SK-N-SH (cell line): ENCODE measurements around the gene RNF19B. TPM values are rescaled to one million over a fixed set of nuclear protein-coding genes. Genes with fewer than 3 reads are reported as not detected.

Experiments used
- CTCF ChIA-PET: fragments of 300-600, 350-600 bp; formaldehyde crosslinking; extraction: SDS; loops from one replicate; lab custom pipeline; 2021; lab: Yijun Ruan, JAX
- POLR2A ChIA-PET: fragments of 350-600 bp; sonication (Branson Sonifier 250); formaldehyde crosslinking; extraction: SDS; loops from one replicate; lab custom pipeline; 2020; ENCODE audit warnings: antibody characterized with exemption, inconsistent platforms; lab: Yijun Ruan, JAX
- DNase-seq: peaks from one replicate; pipeline ENCODE4 v3.0.0; 2012
- H2AFZ ChIP-seq: fragments of 200-600 bp; sonication (generic); 2 replicates; pipeline ENCODE4 v1.8.1; 2016; ENCODE audit warnings: antibody characterized with exemption, mild to moderate bottlenecking, low read depth
- H3F3A ChIP-seq: fragments of 200-600 bp; sonication (generic); replicated peaks from 2 replicates; pipeline ENCODE3; 2016; ENCODE audit warnings: antibody characterized with exemption, mild to moderate bottlenecking; ENCODE audit not compliant: insufficient read depth
- H3K27ac ChIP-seq, 2 experiments: fragments of 200-500 bp in 1 of 2; fragments of 200-600 bp in 1 of 2; sonication (Bioruptor generic) in 1 of 2; sonication (generic), shearing (Covaris generic) in 1 of 2; 2 replicates each; pipeline versions ENCODE4 v1.5.1 to v1.6.1; 2014 to 2016; ENCODE audit warnings: low read depth in 2 of 2, inconsistent platforms in 1 of 2, low read length in 1 of 2, mild to moderate bottlenecking in 1 of 2, mixed read lengths in 1 of 2
- H3K27me3 ChIP-seq: fragments of 200-600 bp; sonication (generic), shearing (Covaris generic); 2 replicates; pipeline ENCODE4 v1.6.1; 2016; ENCODE audit warnings: mixed run types; ENCODE audit not compliant: insufficient read depth
- H3K36me3 ChIP-seq, 2 experiments: fragments of 200-500 bp in 1 of 2; fragments of 200-600 bp in 1 of 2; sonication (Bioruptor generic) in 1 of 2; sonication (generic) in 1 of 2; replicated peaks in 1 of 2; 2 replicates each; pipeline versions ENCODE3 to v1.5.1; 2014 to 2016; ENCODE audit warnings: low read length in 1 of 2, mild to moderate bottlenecking in 1 of 2; ENCODE audit not compliant: insufficient read depth in 2 of 2, control insufficient read depth in 1 of 2
- H3K4me1 ChIP-seq, 2 experiments: fragments of 200-500 bp in 1 of 2; fragments of 200-600 bp in 1 of 2; sonication (Bioruptor generic) in 1 of 2; sonication (generic), shearing (Covaris generic) in 1 of 2; 2 replicates each; pipeline versions ENCODE4 v1.5.1 to v1.6.1; 2014 to 2016; ENCODE audit warnings: low read depth in 1 of 2, low read length in 1 of 2, mixed run types in 1 of 2; ENCODE audit not compliant: insufficient read depth in 2 of 2, control insufficient read depth in 1 of 2
- H3K4me2 ChIP-seq: fragments of 200-600 bp; sonication (generic), shearing (Covaris generic); 2 replicates; pipeline ENCODE4 v1.6.1; 2017; ENCODE audit warnings: mixed run types
- H3K4me3 ChIP-seq, 2 experiments: fragments of 200-500 bp in 1 of 2; fragments of 200-600 bp in 1 of 2; sonication (Bioruptor generic) in 1 of 2; sonication (generic), shearing (Covaris generic) in 1 of 2; 2 replicates each; pipeline versions ENCODE4 v1.5.1 to v1.8.1; 2014 to 2016; ENCODE audit warnings: low read depth in 2 of 2, inconsistent platforms in 1 of 2, low read length in 1 of 2, mild to moderate bottlenecking in 1 of 2, mixed read lengths in 1 of 2, moderate library complexity in 1 of 2
- H3K79me2 ChIP-seq: fragments of 200-600 bp; sonication (generic); 2 replicates; pipeline ENCODE4 v1.8.1; 2017; ENCODE audit warnings: mild to moderate bottlenecking; ENCODE audit not compliant: insufficient read depth
- H3K9ac ChIP-seq: fragments of 200-600 bp; sonication (generic); 2 replicates; pipeline ENCODE4 v1.6.1; 2017; ENCODE audit warnings: mixed run types
- H3K9me2 ChIP-seq: fragments of 200-600 bp; sonication (generic); 2 replicates; pipeline ENCODE4 v1.6.1; 2017; ENCODE audit warnings: mixed run types
- H3K9me3 ChIP-seq: fragments of 200-600 bp; sonication (generic); 2 replicates; pipeline ENCODE4 v1.6.1; 2017; ENCODE audit warnings: mixed run types, mild to moderate bottlenecking, moderate library complexity
- H4K20me1 ChIP-seq: fragments of 200-600 bp; sonication (generic); 2 replicates; pipeline ENCODE4 v1.6.1; 2017; ENCODE audit warnings: mild to moderate bottlenecking, mixed run types; ENCODE audit not compliant: insufficient read depth
- CHD2 ChIP-seq: fragments of 150-350 bp; IDR thresholded peaks from 2 replicates; pipeline ENCODE4 v1.6.1; 2018; ENCODE audit warnings: low read length; ENCODE audit not compliant: partially characterized antibody
- EP300 ChIP-seq, 2 experiments: IDR thresholded peaks; 2 replicates each; pipeline versions ENCODE4 v1.4.0 to v1.6.1; 2012; ENCODE audit warnings: borderline replicate concordance in 1 of 2, low read depth in 1 of 2, low read length in 1 of 2
- EZH2phosphoT487 ChIP-seq: fragments of 200-600 bp; sonication (generic); IDR thresholded peaks from 2 replicates; pipeline ENCODE4 v1.6.1; 2017; ENCODE audit warnings: low read depth, mixed run types, mild to moderate bottlenecking, antibody characterized with exemption, moderate library complexity, borderline replicate concordance
- FOSL2 ChIP-seq: IDR thresholded peaks from 2 replicates; pipeline ENCODE4 v1.4.0; 2012; ENCODE audit warnings: low read depth, mild to moderate bottlenecking, moderate library complexity, borderline replicate concordance
- GABPA ChIP-seq: IDR thresholded peaks from 2 replicates; pipeline ENCODE4 v1.4.0; 2012; ENCODE audit warnings: low read depth, mild to moderate bottlenecking
- GATA2 ChIP-seq: sonication (generic); formaldehyde crosslinking; IDR thresholded peaks from 2 replicates; pipeline ENCODE4 v1.5.0; 2020; ENCODE audit warnings: mild to moderate bottlenecking, missing genetic modification reagents
- MEF2A ChIP-seq: IDR thresholded peaks from 2 replicates; pipeline ENCODE4 v1.4.0; 2012; ENCODE audit warnings: low read depth, borderline replicate concordance
- MXI1 ChIP-seq: IDR thresholded peaks from 2 replicates; pipeline ENCODE4 v1.6.1; 2012; ENCODE audit warnings: mild to moderate bottlenecking, low read depth, low read length, improper control_type of control experiment
- NRF1 ChIP-seq: IDR thresholded peaks from 2 replicates; pipeline ENCODE4 v1.6.1; 2012; ENCODE audit warnings: low read depth, mild to moderate bottlenecking, low read length
- POLR2AphosphoS5 ChIP-seq: IDR thresholded peaks from 2 replicates; pipeline ENCODE4 v1.6.1; 2012; ENCODE audit warnings: low read depth, low read length
- RXRA ChIP-seq: IDR thresholded peaks from 2 replicates; pipeline ENCODE4 v1.4.0; 2012; ENCODE audit warnings: low read depth, mild to moderate bottlenecking, borderline replicate concordance
- SIN3A ChIP-seq: IDR thresholded peaks from 2 replicates; pipeline ENCODE4 v1.6.1; 2012; ENCODE audit warnings: low read depth, mild to moderate bottlenecking, low read length, moderate library complexity, borderline replicate concordance
- SMC3 ChIP-seq: IDR thresholded peaks from 2 replicates; pipeline ENCODE4 v1.6.1; 2012; ENCODE audit warnings: low read depth, low read length, improper control_type of control experiment
- TAF1 ChIP-seq: IDR thresholded peaks from 2 replicates; pipeline ENCODE4 v1.6.1; 2012; ENCODE audit warnings: low read depth, mild to moderate bottlenecking, low read length, moderate library complexity, borderline replicate concordance
- TCF12 ChIP-seq: IDR thresholded peaks from 2 replicates; pipeline ENCODE4 v1.4.0; 2012
- WGBS: methylation state at CpG from one replicate; pipeline ENCODE4 v1.1.6; 2017; ENCODE audit warnings: low lambda C conversion rate; 5-methylcytosine and 5-hydroxymethylcytosine counted together
- polyA plus RNA-seq, 3 experiments: library from polyadenylated mRNA; depleted of rRNA; stranded (reverse); fragments of >200 nt; gene quantifications; 2 replicates each; pipeline ENCODE4 v1.2.3, GENCODE V29; 2012
- TF ChIP-seq, protein P1 (sequence below): IDR thresholded peaks from 2 replicates; pipeline ENCODE4; 2012
- TF ChIP-seq, protein P2 (sequence below): fragments of 150-350 bp; IDR thresholded peaks from 2 replicates; pipeline ENCODE4 v1.6.1; 2016; ENCODE audit warnings: mild to moderate bottlenecking, low read depth, low read length
- TF ChIP-seq, protein P3 (sequence below): IDR thresholded peaks from 2 replicates; pipeline ENCODE4 v1.4.0; 2012; ENCODE audit warnings: low read depth, borderline replicate concordance
- TF ChIP-seq, protein P4 (sequence below): fragments of 150-350 bp; IDR thresholded peaks from 2 replicates; pipeline ENCODE4 v1.6.1; 2017; ENCODE audit warnings: antibody characterized with exemption, low read length, low read depth, borderline replicate concordance
- TF ChIP-seq, protein P5 (sequence below): fragments of 200-600 bp; sonication (generic); IDR thresholded peaks from 2 replicates; pipeline ENCODE4 v1.6.1; 2017; ENCODE audit warnings: antibody characterized with exemption, mild to moderate bottlenecking, moderate library complexity

Gene RNF19B
- polyA plus RNA-seq, 1 of the 3 experiments (the other 2 are of a cell fraction): 20.1 TPM

DNA sequence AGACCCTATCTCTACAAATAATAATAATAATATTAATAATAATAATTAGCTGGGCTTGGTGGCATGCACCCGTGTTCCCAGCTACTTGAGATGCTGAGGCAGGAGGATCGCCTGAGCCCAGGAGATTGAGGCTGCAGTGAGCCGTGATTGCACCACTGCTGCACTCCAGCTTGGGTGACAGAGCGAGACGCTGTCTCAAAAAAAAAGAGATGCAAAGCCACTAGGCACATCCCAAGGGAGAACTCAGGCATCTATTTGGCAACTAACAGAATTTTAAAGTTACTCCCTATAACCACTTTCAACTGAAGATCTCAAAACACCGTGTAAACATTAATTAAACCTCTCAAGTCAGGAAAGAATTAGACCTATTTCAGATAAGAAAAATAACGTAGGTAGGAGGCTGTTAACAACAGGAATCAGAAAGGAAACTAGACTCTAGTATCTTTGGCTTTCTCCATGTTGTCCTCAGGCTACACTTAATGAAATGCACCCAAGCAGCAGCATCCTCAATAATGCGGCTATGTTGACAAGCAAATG, 3.7 kb downstream of the RNF19B start:
- ChIA-PET CTCF (interaction anchor here (0.8 to 1.2 kb wide), 3 partner anchors 10 to 28 kb away, joined by 3 to 4 read pairs (median 3); no protein-coding TSS in a partner anchor), POLR2A (no interaction called here)
- TF ChIP-seq FOSL2 (no peak), EP300 (IDR thresholded peaks at IDR 0.05; ENCODE audit: borderline replicate concordance in 1 of 2, low read depth in 1 of 2, low read length in 1 of 2) (no peak), GATA2 (CRISPR knock-in tag) (no peak), EZH2phosphoT487 (no peak), RXRA (no peak), MEF2A (no peak), NRF1 (no peak), TAF1 (no peak), TCF12 (no peak), POLR2AphosphoS5 (no peak), SIN3A (no peak), GABPA (no peak), MXI1 (no peak), CHD2 (no peak), SMC3 (no peak)
- TF ChIP-seq, protein P1, sequence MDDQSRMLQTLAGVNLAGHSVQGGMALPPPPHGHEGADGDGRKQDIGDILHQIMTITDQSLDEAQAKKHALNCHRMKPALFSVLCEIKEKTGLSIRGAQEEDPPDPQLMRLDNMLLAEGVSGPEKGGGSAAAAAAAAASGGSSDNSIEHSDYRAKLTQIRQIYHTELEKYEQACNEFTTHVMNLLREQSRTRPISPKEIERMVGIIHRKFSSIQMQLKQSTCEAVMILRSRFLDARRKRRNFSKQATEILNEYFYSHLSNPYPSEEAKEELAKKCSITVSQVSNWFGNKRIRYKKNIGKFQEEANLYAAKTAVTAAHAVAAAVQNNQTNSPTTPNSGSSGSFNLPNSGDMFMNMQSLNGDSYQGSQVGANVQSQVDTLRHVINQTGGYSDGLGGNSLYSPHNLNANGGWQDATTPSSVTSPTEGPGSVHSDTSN: no peak
- TF ChIP-seq, protein P2, sequence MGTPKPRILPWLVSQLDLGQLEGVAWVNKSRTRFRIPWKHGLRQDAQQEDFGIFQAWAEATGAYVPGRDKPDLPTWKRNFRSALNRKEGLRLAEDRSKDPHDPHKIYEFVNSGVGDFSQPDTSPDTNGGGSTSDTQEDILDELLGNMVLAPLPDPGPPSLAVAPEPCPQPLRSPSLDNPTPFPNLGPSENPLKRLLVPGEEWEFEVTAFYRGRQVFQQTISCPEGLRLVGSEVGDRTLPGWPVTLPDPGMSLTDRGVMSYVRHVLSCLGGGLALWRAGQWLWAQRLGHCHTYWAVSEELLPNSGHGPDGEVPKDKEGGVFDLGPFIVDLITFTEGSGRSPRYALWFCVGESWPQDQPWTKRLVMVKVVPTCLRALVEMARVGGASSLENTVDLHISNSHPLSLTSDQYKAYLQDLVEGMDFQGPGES: no peak
- TF ChIP-seq, protein P3, sequence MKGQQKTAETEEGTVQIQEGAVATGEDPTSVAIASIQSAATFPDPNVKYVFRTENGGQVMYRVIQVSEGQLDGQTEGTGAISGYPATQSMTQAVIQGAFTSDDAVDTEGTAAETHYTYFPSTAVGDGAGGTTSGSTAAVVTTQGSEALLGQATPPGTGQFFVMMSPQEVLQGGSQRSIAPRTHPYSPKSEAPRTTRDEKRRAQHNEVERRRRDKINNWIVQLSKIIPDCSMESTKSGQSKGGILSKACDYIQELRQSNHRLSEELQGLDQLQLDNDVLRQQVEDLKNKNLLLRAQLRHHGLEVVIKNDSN: no peak
- TF ChIP-seq, protein P4, sequence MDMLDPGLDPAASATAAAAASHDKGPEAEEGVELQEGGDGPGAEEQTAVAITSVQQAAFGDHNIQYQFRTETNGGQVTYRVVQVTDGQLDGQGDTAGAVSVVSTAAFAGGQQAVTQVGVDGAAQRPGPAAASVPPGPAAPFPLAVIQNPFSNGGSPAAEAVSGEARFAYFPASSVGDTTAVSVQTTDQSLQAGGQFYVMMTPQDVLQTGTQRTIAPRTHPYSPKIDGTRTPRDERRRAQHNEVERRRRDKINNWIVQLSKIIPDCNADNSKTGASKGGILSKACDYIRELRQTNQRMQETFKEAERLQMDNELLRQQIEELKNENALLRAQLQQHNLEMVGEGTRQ: no peak
- TF ChIP-seq, protein P5, sequence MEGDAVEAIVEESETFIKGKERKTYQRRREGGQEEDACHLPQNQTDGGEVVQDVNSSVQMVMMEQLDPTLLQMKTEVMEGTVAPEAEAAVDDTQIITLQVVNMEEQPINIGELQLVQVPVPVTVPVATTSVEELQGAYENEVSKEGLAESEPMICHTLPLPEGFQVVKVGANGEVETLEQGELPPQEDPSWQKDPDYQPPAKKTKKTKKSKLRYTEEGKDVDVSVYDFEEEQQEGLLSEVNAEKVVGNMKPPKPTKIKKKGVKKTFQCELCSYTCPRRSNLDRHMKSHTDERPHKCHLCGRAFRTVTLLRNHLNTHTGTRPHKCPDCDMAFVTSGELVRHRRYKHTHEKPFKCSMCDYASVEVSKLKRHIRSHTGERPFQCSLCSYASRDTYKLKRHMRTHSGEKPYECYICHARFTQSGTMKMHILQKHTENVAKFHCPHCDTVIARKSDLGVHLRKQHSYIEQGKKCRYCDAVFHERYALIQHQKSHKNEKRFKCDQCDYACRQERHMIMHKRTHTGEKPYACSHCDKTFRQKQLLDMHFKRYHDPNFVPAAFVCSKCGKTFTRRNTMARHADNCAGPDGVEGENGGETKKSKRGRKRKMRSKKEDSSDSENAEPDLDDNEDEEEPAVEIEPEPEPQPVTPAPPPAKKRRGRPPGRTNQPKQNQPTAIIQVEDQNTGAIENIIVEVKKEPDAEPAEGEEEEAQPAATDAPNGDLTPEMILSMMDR: no peak
- H2AFZ ChIP-seq: no peak overlapping the region
- H3K4me2 ChIP-seq: no peak overlapping the region
- DNase-seq: peak; percentile 34
- no peak overlapping the region for H3K27ac ChIP-seq
- H3K36me3 ChIP-seq: no peaks in the 10 kb centered on the region
- peaks cover 6 to 12% of the 10 kb centered on the region in 2 experiments; a peak in 2 of 4 replicates for H3K4me1 ChIP-seq
- no peaks in the 10 kb centered on the region for H3K9me3 ChIP-seq
- no peak overlapping the region for H3K4me3 ChIP-seq
- no peaks in the 10 kb centered on the region for H3K9me2 ChIP-seq
- H3F3A ChIP-seq: no peaks in the 10 kb centered on the region
- no peak overlapping the region for H3K9ac ChIP-seq
- H3K27me3 ChIP-seq: no peaks in the 10 kb centered on the region
- H4K20me1 ChIP-seq: peaks cover 67% of the 10 kb centered on the region
- H3K79me2 ChIP-seq: peaks cover 81% of the 10 kb centered on the region
- WGBS: 88% methylated on average over 8 of the region's 8 CpGs
